Measurements from ENCODE around the gene TMEM120B.

Gene TMEM120B

GRCh38 chr12:121764808-121765207, 52.3 kb downstream of the TMEM120B start:
- Histone ChIP-seq H3K9me3 (ENCODE audit: severe bottlenecking) (no peaks in the 10 kb centered on the region), H3K27ac (peak overlapping the region; percentile 94), H3K27me3 (ENCODE audit: insufficient read depth, low read depth, severe bottlenecking) (no peaks in the 10 kb centered on the region), H3K36me3 (peaks cover 54% of the 10 kb centered on the region), H3K4me3 (ENCODE audit: low read depth, low read length) (no peak overlapping the region)
- no peak for TF ChIP-seq CTCF (IDR thresholded peaks at IDR 0.05; ENCODE audit: low read depth, low read length)
- DNase-seq, result no peak

- H3K27ac ChIP-seq, result peak overlapping the region; percentile 94
- H3K36me3 ChIP-seq, result peaks cover 54% of the 10 kb centered on the region
- peak; percentile 86 for DNase-seq
- TF ChIP-seq CTCF (IDR thresholded peaks at IDR 0.05; ENCODE audit: low read depth, low read length), result no peak
- H3K27me3 ChIP-seq (ENCODE audit: insufficient read depth, low read depth, severe bottlenecking), result no peaks in the 10 kb centered on the region
- no peak overlapping the region for H3K4me3 ChIP-seq (ENCODE audit: low read depth, low read length)
- no peaks in the 10 kb centered on the region for H3K9me3 ChIP-seq (ENCODE audit: severe bottlenecking)
These were observed 53.0 kb downstream of the TMEM120B start for GRCh38 chr12:121765573-121765972.

- no peaks in the 10 kb centered on the region for H3K27me3 ChIP-seq (ENCODE audit: insufficient read depth, low read depth, severe bottlenecking)
- H3K27ac ChIP-seq, result peak overlapping the region; percentile 94
- H3K36me3 ChIP-seq, result peaks cover 54% of the 10 kb centered on the region
- H3K9me3 ChIP-seq (ENCODE audit: severe bottlenecking), result no peaks in the 10 kb centered on the region
- no peak overlapping the region for H3K4me3 ChIP-seq (ENCODE audit: low read depth, low read length)
- no peak for DNase-seq
- TF ChIP-seq CTCF (IDR thresholded peaks at IDR 0.05; ENCODE audit: low read depth, low read length), result no peak
These were observed 53.9 kb downstream of the TMEM120B start for GRCh38 chr12:121766290-121767039.

GRCh38 chr12:121767525-121768016, 55.0 kb downstream of the TMEM120B start:
- Histone ChIP-seq H3K27ac (peak overlapping the region; percentile 76), H3K27me3 (ENCODE audit: insufficient read depth, low read depth, severe bottlenecking) (no peaks in the 10 kb centered on the region), H3K9me3 (ENCODE audit: severe bottlenecking) (no peaks in the 10 kb centered on the region), H3K36me3 (peaks cover 47% of the 10 kb centered on the region), H3K4me3 (ENCODE audit: low read depth, low read length) (no peak overlapping the region)
- peak; percentile 58 for DNase-seq
- TF ChIP-seq CTCF (IDR thresholded peaks at IDR 0.05; ENCODE audit: low read depth, low read length), result no peak

GRCh38 chr12:121769297-121769830, 56.8 kb downstream of the TMEM120B start:
- Histone ChIP-seq H3K27ac (peak overlapping the region; percentile 72), H3K4me3 (ENCODE audit: low read depth, low read length) (no peak overlapping the region), H3K27me3 (ENCODE audit: insufficient read depth, low read depth, severe bottlenecking) (no peaks in the 10 kb centered on the region), H3K36me3 (peaks cover 47% of the 10 kb centered on the region), H3K9me3 (ENCODE audit: severe bottlenecking) (no peaks in the 10 kb centered on the region)
- TF ChIP-seq CTCF (IDR thresholded peaks at IDR 0.05; ENCODE audit: low read depth, low read length), result no peak
- DNase-seq, result no peak

Measured in WERI-Rb-1 (cell line).